Posterior vena cava (tissue), 2 donors: ENCODE data around the gene SOX6. TPM values are rescaled to one million over a fixed set of nuclear protein-coding genes. Genes with fewer than 3 reads are reported as not detected.

Source experiments
- DNase-seq: peaks from one replicate; pipeline ENCODE4 v3.0.0-alpha.2; 2020; ENCODE audit warnings: low spot score
- intact Hi-C, 2 donors: fragments of 100-400 bp; cut with DNase I; formaldehyde crosslinking; loops; one replicate each; pipeline versions ENCODE4 v1.14.1 to v1.14.2; 2022 to 2023
- total RNA-seq, 2 donors: library from RNA; stranded (reverse); fragmentation: NEBNext Ultra II Directional; extraction: Animal tissue kit (Norgen Biotek cat#: 25700); gene quantifications; one replicate each; pipeline ENCODE4 v1.2.1, GENCODE V29; 2021
- donor health status: DM: yes; HTN: yes; CAD: no.
- donor health status: DM: yes; HTN: yes; CAD: no.

The SOX6 gene
- total RNA-seq, 2 donors from 2014 or later = 8.1 to 11.0 TPM

DNA sequence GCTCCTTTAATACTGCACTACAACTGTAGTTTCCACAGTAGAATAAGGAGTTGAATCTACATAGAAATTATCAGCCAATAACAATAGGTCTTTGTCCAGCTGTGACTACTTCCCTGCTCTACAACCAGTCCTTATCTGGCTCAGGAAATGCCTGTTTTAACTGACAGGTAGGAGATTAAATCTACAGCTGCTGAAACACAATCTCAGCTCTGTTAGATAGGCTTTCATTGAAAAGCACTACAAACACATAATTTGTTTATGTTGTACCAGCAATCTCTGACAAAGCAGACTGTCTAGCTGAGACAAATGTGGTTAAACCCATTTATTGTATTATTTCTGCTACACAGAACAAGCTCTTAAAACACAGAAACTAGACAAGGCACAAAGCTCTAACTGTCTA is 230.0 kb downstream of the SOX6 start:
- intact Hi-C loops = no loop called here
- no peak for DNase-seq

DNA sequence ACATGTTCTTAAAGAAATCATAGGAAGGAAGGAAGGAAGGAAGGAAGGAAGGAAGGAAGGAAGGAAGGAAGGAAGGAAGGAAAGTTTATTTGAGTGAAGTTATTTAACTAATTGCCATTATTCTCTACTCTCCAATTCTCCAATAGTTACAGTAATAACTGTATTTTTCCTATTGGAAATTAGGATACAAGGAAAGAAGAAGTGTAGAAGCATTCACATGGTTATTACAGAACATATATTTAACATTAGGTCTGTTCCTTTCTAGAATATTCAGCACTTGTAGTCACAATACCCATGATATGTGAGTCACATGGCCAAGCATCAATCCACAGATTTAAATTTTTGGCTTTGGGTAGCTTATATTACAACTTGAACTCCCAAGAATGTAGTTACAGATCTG is 230.6 kb downstream of the SOX6 start:
- intact Hi-C loops = no loop called here
- no peak for DNase-seq

DNA sequence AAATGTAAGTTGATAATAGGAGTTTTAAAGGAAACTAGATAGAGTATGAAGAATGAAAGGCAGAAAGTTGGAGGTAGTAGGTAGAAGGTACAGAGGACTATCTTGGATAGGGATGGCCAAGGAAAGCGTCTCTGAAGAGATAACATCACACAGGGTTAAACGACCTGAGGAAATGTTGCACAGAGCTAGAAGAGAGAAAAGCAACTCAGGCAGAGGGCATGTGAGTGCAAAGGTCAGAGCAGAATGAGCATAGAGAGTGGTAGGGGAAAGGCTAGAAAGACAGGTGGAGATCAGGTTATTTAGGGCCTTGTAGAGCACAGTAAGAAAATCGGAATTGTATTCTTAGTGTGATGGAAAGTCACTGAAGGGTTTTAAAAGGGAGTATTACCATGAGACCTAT is 232.0 kb downstream of the SOX6 start:
- no peak for DNase-seq
- intact Hi-C loops = no loop called here

DNA sequence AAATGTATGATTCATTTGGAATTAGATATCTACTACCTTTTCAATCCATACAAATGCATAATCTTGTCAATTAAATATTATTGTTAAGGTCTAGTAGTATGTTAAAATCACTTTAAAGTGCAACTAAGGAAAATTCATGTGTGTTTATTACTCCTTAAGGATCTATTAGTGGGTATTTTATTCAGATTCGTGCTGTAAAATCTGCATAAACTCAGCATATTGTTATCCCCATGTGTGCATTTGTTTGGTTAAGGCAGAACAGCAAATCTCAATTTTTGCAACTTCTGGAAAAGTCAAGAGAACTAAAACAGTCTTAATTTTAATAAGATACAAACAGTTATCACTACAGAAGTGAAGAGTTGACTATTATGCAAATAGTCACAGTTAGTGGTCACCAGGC is 234.5 kb downstream of the SOX6 start:
- intact Hi-C loops = no loop called here
- DNase-seq = no peak

DNA sequence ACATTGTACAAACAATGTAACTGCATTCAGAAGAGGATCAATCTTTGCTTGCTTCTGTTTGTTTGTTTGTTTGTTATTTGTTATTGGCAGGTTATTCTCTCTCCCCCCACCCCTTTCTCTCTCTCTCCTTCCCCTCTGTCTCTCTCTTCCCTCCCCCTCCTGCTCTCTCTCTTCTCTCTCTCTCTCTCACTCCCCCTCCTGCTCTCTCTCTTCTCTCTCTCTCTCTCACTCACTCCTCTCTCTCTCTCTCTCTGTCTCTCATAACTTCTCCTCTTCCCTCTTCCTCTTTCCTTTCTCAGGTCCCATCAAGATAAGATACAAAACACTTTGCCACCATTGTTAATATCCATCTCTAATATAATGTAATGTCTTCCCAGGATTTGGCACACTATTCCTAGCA is 236.3 kb downstream of the SOX6 start:
- intact Hi-C loops = no loop called here
- DNase-seq = no peak

DNA sequence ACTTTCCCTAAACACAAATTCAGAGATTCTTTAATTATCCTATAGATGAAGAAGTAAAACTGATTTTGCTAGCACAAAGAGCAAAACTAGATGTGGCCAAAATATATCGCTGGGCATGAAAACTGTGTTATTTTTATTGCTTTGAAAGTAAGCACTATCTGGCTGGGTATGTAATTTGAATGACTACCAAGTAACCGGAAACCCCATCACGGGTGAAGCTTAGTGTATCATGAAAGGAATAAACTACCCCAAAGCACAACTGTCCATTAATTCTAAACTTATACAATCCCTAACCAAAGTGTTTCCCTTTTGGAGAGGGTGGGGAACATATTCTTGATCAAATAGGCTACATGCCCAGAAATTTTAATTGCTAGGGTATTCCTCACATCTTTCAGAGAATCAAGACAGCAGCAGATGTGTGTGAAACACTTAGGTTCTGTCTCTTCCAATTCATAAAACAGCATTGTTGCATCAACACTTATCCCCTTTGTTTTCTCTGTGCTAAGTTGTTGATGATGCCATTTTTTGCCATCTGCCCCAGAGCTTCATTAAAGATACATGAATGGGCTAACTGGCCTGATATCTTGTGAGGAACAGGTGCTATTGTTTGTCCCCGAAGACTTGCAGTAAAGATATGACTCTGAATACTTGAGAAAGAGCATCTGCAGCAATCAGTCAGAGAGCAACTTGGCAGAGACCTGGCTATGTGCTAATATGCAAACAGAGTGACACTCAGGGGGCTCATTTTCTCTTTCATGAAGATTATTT is 238.2 kb downstream of the SOX6 start:
- intact Hi-C loops = no loop called here
- no peak for DNase-seq

DNA sequence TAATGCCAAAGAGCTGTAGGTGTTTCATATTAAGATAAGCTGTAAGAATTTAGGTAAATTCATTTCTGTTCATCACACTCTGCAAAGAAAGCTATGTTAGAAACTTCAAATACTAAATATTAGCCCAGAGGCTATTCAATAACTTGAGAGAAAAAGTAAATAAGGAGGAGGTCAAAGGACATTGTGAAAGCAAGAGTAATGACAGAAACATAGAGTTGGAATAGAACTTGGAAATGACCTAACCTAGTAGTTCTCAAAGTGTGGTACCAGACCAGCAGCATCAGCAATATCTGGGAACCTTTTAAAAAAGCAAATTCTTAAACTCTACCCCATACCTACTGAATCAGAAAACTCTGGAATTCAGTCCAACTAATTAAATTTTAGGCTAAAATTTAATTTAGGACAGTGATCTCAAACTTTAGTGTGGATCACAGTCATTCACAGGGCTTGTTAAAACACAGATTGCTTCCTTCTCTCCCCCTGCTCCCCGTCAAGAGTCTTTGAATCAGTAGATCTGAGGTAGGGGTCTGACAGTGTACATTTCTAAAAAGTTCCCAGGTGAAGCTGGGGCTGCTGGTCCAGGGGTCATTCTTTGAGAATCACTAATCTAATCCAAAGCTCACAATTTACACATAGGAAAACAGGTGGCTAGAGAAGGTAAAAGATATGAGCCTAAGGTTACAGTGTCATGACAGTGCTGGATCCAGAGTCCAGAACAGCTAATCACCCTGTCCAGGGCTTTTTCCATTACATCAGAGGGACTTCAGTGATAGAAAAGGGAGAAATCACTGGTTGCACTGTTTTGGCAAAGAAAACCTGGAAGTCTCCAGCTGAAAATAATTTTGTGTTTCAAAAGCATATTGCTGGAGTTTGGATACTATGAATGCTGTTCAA is 241.1 kb downstream of the SOX6 start:
- DNase-seq = no peak
- intact Hi-C loops = no loop called here

DNA sequence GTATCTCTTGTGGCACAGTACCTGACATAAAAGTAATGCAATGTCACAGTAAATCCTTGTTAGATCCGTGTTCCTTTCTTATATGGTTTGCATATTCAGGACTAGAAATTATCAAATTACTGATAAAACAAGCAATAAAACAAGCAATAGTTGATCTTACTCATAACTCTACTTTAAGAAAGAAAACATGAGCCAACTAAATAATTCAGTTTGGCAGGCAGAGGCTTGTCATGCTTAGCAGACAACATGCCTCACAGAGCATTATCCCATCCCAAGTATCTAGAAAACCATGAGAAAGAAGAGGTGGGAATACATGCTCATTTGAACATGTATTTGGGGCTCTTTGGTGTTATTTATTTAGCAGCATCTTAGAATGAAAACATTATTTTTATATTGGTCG is 241.9 kb downstream of the SOX6 start:
- no peak for DNase-seq
- intact Hi-C loops = no loop called here

DNA sequence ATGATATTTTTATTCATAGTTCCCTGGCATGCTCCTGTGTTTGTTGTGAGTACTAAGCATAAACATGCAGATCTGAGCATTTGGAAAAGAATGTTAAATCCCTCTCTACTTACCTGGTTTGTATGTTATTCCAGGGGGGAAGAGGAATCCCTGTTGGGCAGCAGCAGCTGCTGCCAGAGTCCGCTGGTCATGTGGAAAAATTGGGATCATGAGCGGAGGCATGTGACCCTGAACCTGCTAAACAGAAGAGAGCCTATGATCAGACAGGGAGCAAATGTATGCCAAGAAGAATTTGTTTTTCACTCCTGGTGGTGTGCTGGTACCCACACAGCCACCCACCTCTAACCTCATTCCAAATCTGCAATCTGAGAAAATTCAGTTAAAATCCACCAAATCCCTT is 244.7 kb downstream of the SOX6 start:
- no peak for DNase-seq
- intact Hi-C loops = no loop called here

DNA sequence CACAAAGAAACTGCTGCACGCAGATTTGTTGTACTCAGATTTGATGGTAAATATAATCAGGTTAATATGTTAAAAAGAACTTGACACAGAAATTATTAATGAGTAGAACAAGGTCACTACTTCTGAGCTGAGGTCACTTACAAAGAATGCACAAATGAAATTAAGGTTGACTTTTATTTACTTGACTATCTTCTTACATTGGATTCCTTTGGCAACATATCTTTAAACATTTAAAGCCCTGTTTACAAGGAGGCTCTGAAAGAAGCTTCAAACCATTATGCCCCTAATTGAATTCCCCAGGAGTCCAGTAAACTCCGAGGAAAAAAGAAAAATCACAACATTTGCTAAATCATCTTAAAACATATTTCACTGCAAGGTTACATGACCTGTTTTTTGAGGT is 245.5 kb downstream of the SOX6 start:
- DNase-seq = no peak
- intact Hi-C loops = no loop called here

DNA sequence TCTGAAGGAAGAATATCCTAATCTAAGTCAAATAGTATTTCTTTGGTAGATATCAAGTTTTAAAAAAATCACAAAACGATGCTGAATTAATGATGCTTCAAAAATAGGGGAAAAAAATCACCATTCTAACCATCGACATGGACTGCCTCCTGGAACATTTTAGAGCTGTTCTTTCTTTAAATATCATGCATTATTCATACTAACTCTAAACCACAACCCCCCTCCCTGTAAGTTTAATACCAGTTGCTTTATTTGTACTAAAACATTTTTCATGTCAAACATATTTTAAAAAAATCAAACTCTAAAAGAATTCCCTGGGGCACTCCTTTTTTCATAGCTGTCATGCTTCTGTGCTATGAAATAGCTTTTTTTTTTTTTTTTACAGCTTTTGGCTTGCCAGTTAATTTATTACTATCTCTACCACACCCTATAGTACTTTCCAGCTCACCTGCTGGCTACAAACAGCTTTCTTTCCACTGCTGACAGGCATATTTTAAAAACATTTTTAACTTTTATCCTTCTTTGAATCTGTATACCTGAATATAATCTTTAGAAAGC is 256.9 kb downstream of the SOX6 start:
- no peak for DNase-seq
- intact Hi-C loops = no loop called here

DNA sequence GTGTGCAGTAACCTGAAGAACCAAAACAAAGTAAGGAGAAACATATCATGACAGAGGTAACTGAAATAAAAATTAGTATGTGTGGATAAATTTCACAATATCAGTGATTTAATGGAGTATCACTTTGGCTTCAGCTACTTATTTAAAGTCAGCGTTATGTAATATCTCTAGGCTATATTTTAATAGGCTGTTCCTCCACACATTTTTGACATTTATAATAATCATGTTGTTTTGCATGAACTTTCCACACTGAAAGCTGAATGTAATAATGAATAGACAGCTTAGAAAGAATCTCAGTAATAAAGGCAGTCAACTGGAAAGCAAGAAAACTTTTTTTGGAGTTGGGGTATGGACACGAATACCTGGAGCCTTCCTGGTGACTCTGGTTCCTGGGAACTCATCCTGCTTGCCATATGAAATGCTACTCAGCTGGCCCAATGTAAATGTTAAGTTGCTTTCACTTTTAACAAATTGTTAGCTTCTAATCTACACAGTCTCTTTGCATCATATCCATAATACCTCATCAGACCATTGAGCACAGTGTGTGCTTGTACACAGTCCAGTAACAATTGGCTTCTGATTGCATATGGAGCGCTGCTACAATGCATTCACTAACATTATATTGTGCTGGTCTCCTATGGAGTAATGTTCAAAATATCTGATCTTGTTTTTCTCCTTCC is 257.7 kb downstream of the SOX6 start:
- DNase-seq = no peak
- intact Hi-C loops = no loop called here

DNA sequence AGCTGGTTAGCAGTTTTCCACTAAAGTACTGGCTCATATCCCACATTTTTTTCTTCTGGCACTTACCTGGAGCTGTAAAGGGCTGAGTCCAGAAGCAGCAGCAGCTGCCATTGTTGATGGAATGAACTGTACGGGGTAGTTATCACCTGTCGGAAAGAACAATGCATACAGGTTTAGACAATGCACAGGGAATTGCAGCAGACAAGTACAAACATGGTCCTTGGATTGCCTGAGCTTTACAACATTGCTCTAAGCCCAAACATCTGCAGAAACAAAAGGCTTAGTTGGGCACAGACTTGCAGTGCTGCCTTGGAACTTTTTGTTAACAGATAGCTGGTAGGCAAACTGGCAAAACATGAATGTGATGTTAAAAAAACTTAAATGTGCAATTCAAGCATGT is 258.8 kb downstream of the SOX6 start:
- intact Hi-C loops = no loop called here
- DNase-seq = no peak

DNA sequence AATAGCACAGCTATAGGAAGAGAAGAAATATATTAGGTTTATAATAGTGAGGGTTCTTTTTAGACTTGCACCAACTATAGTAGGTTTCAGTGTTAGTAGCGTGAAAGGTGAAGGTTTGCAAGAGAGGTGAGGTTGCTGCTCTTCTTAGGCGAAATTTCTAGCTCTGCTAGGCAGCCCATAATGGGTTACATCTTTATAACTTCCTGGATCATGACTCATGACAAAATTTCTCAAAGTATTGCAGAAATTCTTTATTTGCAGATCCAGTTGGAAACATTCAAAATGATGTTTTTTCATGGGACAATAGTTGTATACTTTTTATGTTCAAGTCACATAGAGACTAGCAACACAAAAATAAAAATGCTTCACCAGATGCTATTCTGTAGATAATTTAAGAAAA is 260.0 kb downstream of the SOX6 start:
- DNase-seq = no peak
- intact Hi-C loops = no loop called here

DNA sequence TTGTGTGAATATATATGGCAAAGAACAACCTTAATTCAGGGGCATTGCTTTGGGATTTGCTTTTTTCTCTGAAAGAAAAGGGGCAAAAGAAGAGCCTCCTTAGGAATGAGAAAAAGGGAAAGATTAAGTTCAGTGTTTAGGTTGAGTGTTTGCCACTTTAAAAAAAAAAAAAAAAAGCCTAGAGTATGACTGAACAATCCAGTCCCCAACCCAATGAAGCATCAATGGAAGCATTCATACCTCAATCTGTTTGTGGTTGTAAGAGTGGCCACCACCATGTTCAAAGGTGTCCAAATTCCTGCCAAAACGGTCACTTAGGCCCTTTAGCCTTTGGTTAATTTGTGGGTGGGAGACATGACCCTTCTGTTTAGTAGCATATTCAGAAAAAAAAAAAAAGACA is 260.6 kb downstream of the SOX6 start:
- intact Hi-C loops = no loop called here

DNA sequence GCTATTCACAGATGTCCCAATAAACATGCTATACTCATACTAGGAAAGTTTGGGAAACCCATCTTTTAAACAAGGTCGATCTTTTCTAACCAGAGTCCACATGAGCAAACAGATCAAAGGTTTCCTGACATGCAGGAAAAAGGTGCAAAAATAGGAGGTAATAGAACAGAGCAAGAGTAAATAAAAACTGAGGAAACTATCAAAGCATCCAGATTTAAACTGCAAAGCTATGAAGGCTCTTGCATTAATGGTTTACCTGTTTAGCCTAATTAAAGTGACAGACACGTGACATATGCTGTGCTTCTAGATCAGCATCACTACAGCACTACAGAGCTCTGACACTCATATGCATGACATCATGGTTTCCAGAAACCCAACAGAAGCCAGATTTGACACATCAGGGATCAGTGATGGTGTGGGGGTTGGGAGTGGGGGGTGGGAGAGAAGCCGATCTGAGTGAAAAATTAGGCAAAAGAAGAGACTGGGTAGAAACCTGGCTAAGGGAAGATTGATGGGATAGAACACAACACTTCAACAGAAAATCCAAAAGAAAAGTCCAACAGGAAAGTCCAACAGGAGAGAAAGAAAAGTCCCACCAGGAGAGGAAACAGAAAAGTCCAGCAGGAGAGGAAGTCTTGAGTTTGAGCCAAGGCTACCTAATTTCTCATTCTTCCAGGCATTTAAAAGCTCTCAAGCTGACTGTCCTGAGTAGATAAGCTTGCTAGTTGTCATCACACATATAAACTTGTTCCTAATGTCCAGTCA is 262.3 kb downstream of the SOX6 start:
- no peak for DNase-seq
- intact Hi-C loops = no loop called here

More for the DNA sequence above, 260.6 kb downstream of the SOX6 start:
- no peak for DNase-seq

DNA sequence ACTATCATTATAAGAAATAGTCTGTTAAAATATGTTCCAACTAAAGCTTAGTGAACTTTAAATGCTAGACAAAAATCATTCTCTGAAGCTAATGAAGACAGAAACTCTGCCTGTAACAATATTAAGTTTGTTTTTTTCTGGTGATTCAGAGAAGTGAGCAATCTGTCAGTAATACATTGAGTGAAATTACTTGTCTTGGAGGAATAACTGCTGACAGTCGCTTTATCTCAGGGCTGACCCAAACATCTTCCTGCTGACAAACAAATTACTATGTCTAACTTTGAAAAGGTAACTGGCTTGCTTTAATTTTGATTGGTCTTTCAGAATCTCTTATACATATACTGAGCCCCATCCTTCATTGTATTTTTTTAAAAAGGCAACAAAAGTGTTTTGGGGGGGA is 264.5 kb downstream of the SOX6 start:
- intact Hi-C loops = no loop called here
- DNase-seq = no peak

DNA sequence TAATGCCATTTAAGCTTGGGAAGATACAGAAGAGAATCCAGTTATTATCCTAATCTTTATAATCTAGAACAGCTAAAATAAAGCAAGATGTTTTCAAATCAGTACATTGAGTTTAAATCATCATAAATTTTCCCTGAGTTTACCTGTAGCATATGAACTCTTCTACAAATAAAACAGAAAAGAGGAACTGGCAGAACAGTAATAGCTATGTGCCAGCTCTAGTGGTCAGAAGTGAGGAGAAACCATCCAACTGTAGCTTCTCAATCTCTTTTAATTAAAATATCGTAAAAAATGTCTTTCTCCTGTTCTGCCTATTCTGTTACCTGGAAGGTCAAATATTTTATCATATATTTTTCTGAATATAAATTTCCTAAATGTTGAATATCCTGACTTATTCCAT is 266.9 kb downstream of the SOX6 start:
- intact Hi-C loops = no loop called here
- DNase-seq = no peak

DNA sequence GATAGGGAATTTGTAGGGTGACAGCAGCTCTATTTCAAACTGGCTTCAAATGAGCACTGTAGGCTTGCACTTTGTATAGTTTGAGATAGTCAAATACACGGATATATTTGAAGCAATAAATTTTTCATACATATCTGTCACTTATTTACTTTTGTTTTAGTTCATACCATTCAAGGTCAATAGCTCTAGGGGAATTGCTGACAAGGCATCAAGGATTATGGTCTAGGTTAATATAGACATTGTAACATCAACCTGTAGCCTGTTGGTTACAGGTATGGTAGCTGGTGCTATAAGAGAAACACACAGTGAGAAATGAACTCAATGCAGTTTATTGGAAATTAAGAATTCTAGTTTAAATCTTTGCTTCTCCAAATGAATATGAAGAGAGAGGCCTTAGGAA is 267.6 kb downstream of the SOX6 start:
- DNase-seq = no peak
- intact Hi-C loops = no loop called here
